H9 (cell line): Measurements from ENCODE around the gene P4HTM. TPM values are rescaled to one million over a fixed set of nuclear protein-coding genes. Genes with fewer than 3 reads are reported as not detected.

ENCODE experiments used
- DNase-seq: peaks from one replicate; pipeline ENCODE4 v3.0.0-alpha.2; 2017
- H2AFZ ChIP-seq: one replicate; pipeline ENCODE4 v1.6.1; 2013; ENCODE audit warnings: mild to moderate bottlenecking, low read length, control low read depth, moderate library complexity
- H2AK5ac ChIP-seq: 2 replicates; pipeline ENCODE4 v1.6.1; 2013; ENCODE audit warnings: low read length, control low read depth, mixed read lengths; ENCODE audit not compliant: insufficient read length
- H2BK120ac ChIP-seq: one replicate; pipeline ENCODE4 v1.6.1; 2013; ENCODE audit warnings: low read depth, mild to moderate bottlenecking, low read length, control low read depth, inconsistent platforms; ENCODE audit not compliant: poor library complexity, severe bottlenecking
- H2BK12ac ChIP-seq: 2 replicates; pipeline ENCODE4 v1.6.1; 2013; ENCODE audit warnings: low read length, control low read depth, mixed read lengths, low read depth; ENCODE audit not compliant: insufficient read length
- H2BK15ac ChIP-seq: 2 replicates; pipeline ENCODE4 v1.6.1; 2013; ENCODE audit warnings: low read depth, low read length, control low read depth
- H2BK20ac ChIP-seq: one replicate; pipeline ENCODE4 v1.6.1; 2013; ENCODE audit warnings: low read depth, mild to moderate bottlenecking, low read length, control low read depth, inconsistent platforms; ENCODE audit not compliant: poor library complexity, severe bottlenecking
- H2BK5ac ChIP-seq: 2 replicates; pipeline ENCODE4 v1.6.1; 2013; ENCODE audit warnings: low read length, control low read depth, mixed read lengths; ENCODE audit not compliant: insufficient read length
- H3K14ac ChIP-seq: 2 replicates; pipeline ENCODE4 v1.6.1; 2013; ENCODE audit warnings: low read length, control low read depth; ENCODE audit not compliant: insufficient read depth
- H3K18ac ChIP-seq: 2 replicates; pipeline ENCODE4 v1.6.1; 2013; ENCODE audit warnings: low read depth, mild to moderate bottlenecking, mixed read lengths, low read length, control low read depth; ENCODE audit not compliant: insufficient read length
- H3K23ac ChIP-seq: 2 replicates; pipeline ENCODE4 v1.6.1; 2013; ENCODE audit warnings: low read length, control low read depth, mixed read lengths, low read depth; ENCODE audit not compliant: insufficient read length
- H3K23me2 ChIP-seq: 2 replicates; pipeline ENCODE4 v1.6.1; 2013; ENCODE audit warnings: low read depth, mild to moderate bottlenecking, mixed read lengths, low read length, control low read depth; ENCODE audit not compliant: insufficient read length, poor library complexity, severe bottlenecking
- H3K27ac ChIP-seq: 2 replicates; pipeline ENCODE4 v1.5.1; 2013; ENCODE audit warnings: low read length, control low read depth, mixed read lengths, low read depth; ENCODE audit not compliant: insufficient read length
- H3K27me3 ChIP-seq: 2 replicates; pipeline ENCODE4 v1.6.1; 2013; ENCODE audit warnings: low read length, control low read depth, inconsistent platforms; ENCODE audit not compliant: insufficient read depth
- H3K4ac ChIP-seq: 2 replicates; pipeline ENCODE4 v1.6.1; 2013; ENCODE audit warnings: low read depth, mild to moderate bottlenecking, control low read depth, inconsistent platforms, low read length, moderate library complexity
- H3K4me1 ChIP-seq: 2 replicates; pipeline ENCODE4 v1.6.1; 2013; ENCODE audit warnings: low read length, control low read depth, inconsistent platforms; ENCODE audit not compliant: insufficient read depth
- H3K4me2 ChIP-seq: 2 replicates; pipeline ENCODE4 v1.6.1; 2013; ENCODE audit warnings: low read length, control low read depth, mixed read lengths; ENCODE audit not compliant: insufficient read length, insufficient read depth
- H3K56ac ChIP-seq: 2 replicates; pipeline ENCODE4 v1.6.1; 2013; ENCODE audit warnings: low read depth, mild to moderate bottlenecking, mixed read lengths, low read length, control low read depth; ENCODE audit not compliant: insufficient read length
- H3K79me1 ChIP-seq: 2 replicates; pipeline ENCODE4 v1.6.1; 2013; ENCODE audit warnings: low read depth, mild to moderate bottlenecking, moderate library complexity, low read length, control low read depth, inconsistent platforms; ENCODE audit not compliant: insufficient read depth, poor library complexity, severe bottlenecking
- H3K79me2 ChIP-seq: 2 replicates; pipeline ENCODE4 v1.6.1; 2013; ENCODE audit warnings: low read length, control low read depth, inconsistent platforms; ENCODE audit not compliant: insufficient read depth
- H3K9ac ChIP-seq: 2 replicates; pipeline ENCODE4 v1.6.1; 2013; ENCODE audit warnings: low read length, control low read depth, mixed read lengths; ENCODE audit not compliant: insufficient read length; ENCODE audit errors: extremely low read depth
- H3K9me3 ChIP-seq: one replicate; pipeline ENCODE4 v1.6.1; 2013; ENCODE audit warnings: low read depth, low read length, inconsistent platforms; ENCODE audit not compliant: control insufficient read depth
- H3T11ph ChIP-seq: one replicate; pipeline ENCODE4 v1.6.1; 2013; ENCODE audit warnings: mild to moderate bottlenecking, low read length, control low read depth, inconsistent platforms
- H4K20me1 ChIP-seq: one replicate; pipeline ENCODE4 v1.6.1; 2013; ENCODE audit not compliant: control insufficient read depth, insufficient read length, insufficient read depth
- H4K5ac ChIP-seq: 2 replicates; pipeline ENCODE4 v1.6.1; 2013; ENCODE audit warnings: low read depth, mild to moderate bottlenecking, mixed read lengths, low read length, control low read depth; ENCODE audit not compliant: insufficient read length
- H4K8ac ChIP-seq: replicated peaks from 2 replicates; pipeline ENCODE4 v1.6.1; 2013; ENCODE audit warnings: low read length, control low read depth, mixed read lengths, low read depth; ENCODE audit not compliant: insufficient read length
- H4K91ac ChIP-seq: 2 replicates; pipeline ENCODE4 v1.6.1; 2013; ENCODE audit warnings: low read depth, mild to moderate bottlenecking, moderate library complexity, mixed read lengths, low read length, control low read depth; ENCODE audit not compliant: insufficient read length
- H3K27ac Mint-ChIP-seq, 3 experiments: 2 replicates in 2 of 3; 3 replicates in 1 of 3; pipeline ENCODE4 v1.8.0; 2020 to 2021; ENCODE audit warnings: mixed read lengths in 3 of 3, mild to moderate bottlenecking in 1 of 3, moderate library complexity in 1 of 3
- H3K27me3 Mint-ChIP-seq: 2 replicates; pipeline ENCODE4 v1.8.0; 2021; ENCODE audit warnings: low read depth, mild to moderate bottlenecking, moderate library complexity, mixed read lengths
- H3K36me3 Mint-ChIP-seq, 3 experiments: 2 replicates in 2 of 3; 3 replicates in 1 of 3; pipeline ENCODE4 v1.8.0; 2020 to 2021; ENCODE audit warnings: low read depth in 3 of 3, mixed read lengths in 3 of 3; ENCODE audit not compliant: insufficient read depth in 1 of 3
- H3K4me1 Mint-ChIP-seq, 2 experiments: 2 replicates each; pipeline ENCODE4 v1.8.0; 2020; ENCODE audit warnings: mixed read lengths in 2 of 2
- H3K4me3 Mint-ChIP-seq, 2 experiments: 2 replicates in 1 of 2; 3 replicates in 1 of 2; pipeline ENCODE4 v1.8.0; 2020 to 2021; ENCODE audit warnings: mild to moderate bottlenecking in 2 of 2, mixed read lengths in 2 of 2, moderate library complexity in 1 of 2
- H3K9me3 Mint-ChIP-seq, 2 experiments: 2 replicates in 1 of 2; 3 replicates in 1 of 2; pipeline ENCODE4 v1.8.0; 2020; ENCODE audit warnings: mild to moderate bottlenecking in 2 of 2, mixed read lengths in 2 of 2, moderate library complexity in 1 of 2
- CTCF ChIP-seq: fragments of 200-600 bp; sonication (generic); conservative IDR thresholded peaks from 3 replicates; pipeline ENCODE4 v1.8.0; 2021; ENCODE audit warnings: antibody characterized with exemption, mild to moderate bottlenecking
- WGBS: extraction: QIAGEN DNeasy Blood & Tissue Kit; methylation state at CpG from one replicate; pipeline ENCODE4 v1.1.7; 2013; ENCODE audit warnings: missing lambda C conversion rate, low lambda C conversion rate, mixed read lengths; ENCODE audit not compliant: insufficient read length; ENCODE audit errors: extremely low coverage; 5-methylcytosine and 5-hydroxymethylcytosine counted together
- total RNA-seq: library from RNA; stranded (reverse); gene quantifications from 2 replicates; pipeline ENCODE4 v1.2.1, GENCODE V29; 2021

The P4HTM gene
- total RNA-seq, 1 experiment from 2014 or later: 36.0 TPM

DNA sequence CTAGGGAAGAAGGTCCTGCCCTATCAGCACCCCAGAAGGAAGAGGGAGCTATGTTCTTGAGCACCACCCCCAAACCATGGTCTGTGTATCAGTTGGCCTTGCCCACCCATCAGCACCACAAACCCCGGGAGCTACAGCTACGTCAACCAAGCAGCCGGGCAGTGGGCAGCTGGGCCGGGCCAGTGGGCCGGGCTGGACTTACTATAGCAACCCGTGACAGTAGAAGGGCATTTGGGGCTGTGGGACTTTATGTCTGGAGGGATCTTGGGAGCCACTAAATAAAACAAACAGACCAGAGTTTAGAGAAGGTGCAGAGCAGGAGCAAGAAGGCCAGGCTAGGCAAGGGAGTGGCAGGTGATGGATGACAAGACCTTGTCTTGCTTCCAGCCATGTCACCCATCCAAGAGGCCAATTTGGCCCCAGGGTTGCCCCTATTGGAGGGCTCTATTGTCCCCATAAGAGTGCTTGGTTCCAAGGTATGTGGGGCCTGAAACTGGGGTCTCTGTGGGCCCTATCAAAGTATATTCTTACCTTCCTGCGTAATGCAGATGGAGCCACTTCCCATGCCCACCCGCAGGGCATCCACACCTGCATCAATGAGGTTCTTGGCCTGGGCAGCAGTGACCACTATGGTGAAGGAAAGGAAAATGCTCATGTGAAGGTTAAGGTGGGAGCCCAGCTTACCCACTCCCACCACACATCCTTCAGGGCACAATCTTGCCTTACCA is 35.9 kb downstream of the P4HTM start:
- no peak overlapping the region for H2BK20ac ChIP-seq
- H3K79me2 ChIP-seq: no peaks in the 10 kb centered on the region
- H3K4me2 ChIP-seq: no peak overlapping the region
- H3K27ac ChIP-seq: no peak overlapping the region
- H3K9ac ChIP-seq: no peak overlapping the region
- Mint-ChIP-seq H3K9me3 (no peaks in the 10 kb centered on the region), H3K27me3 (no peaks in the 10 kb centered on the region; the same call in none of the 2 replicates), H3K4me1 (peaks cover 20 to 30% of the 10 kb centered on the region in 2 experiments), H3K4me3 (no peak overlapping the region), H3K36me3 (peaks cover 56 to 79% (median 62%) of the 10 kb centered on the region in 3 experiments), H3K27ac (peak overlapping the region in 2 of 3 experiments; percentile 53 to 74; a peak in 4 of 7 replicates)
- H2AK5ac ChIP-seq: no peak overlapping the region
- no peak overlapping the region for H2BK120ac ChIP-seq
- H3K4ac ChIP-seq: no peak overlapping the region
- H3K23ac ChIP-seq: no peak overlapping the region
- no peaks in the 10 kb centered on the region for H3K4me1 ChIP-seq
- H3K79me1 ChIP-seq: no peaks in the 10 kb centered on the region
- H2AFZ ChIP-seq: no peak overlapping the region
- no peak overlapping the region for H3K56ac ChIP-seq
- H3K14ac ChIP-seq: no peak overlapping the region
- DNase-seq: no peak
- peaks cover 12% of the 10 kb centered on the region for H3K23me2 ChIP-seq
- no peak for TF ChIP-seq CTCF
- WGBS: no CpG with 5 or more reads among the region's 8 CpGs
- H4K5ac ChIP-seq: no peak overlapping the region
- H2BK15ac ChIP-seq: no peak overlapping the region
- H2BK5ac ChIP-seq: no peak overlapping the region
- no peak overlapping the region for H4K8ac ChIP-seq
- H2BK12ac ChIP-seq: no peak overlapping the region
- no peak overlapping the region for H4K91ac ChIP-seq
- no peak overlapping the region for H3T11ph ChIP-seq
- H4K20me1 ChIP-seq: peaks cover 7% of the 10 kb centered on the region
- no peaks in the 10 kb centered on the region for H3K9me3 ChIP-seq
- no peak overlapping the region for H3K18ac ChIP-seq
- no peaks in the 10 kb centered on the region for H3K27me3 ChIP-seq
